ENCODE results near the gene PTPRT.

DNA sequence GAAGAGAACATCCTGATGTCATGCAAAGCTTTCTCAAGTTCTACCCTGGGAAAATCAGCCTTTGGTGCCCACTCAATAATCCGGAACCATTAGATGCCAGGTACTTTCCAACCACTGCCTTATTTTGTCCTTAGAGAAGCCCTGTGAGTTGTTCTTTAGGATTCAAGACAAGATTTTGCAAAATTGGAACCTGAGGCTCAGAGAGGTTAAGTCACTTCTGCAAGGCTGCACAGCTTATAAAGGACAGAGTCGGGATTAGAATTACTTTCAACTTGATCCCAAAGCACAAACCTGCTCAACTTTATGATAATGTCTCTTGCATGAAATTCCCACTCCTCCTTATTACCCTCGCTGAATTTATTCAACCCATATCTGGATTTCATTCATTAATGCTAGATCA lies 287.2 kb downstream of the PTPRT start:
- TF ChIP-seq CEBPB (IDR thresholded peaks at IDR 0.05) (no peak), CREB1 (IDR thresholded peaks at IDR 0.05; ENCODE audit: low read depth) (no peak), YY1 (IDR thresholded peaks at IDR 0.05; ENCODE audit: low read depth) (no peak), TEAD4 (IDR thresholded peaks at IDR 0.05) (no peak)

Measured in Ishikawa (cell line).